ENCODE results near the gene FBF1.

- TF ChIP-seq CTCF (IDR thresholded peaks at IDR 0.05; ENCODE audit: low read depth, low read length, poor library complexity, severe bottlenecking) (no peak), EZH2phosphoT487 (IDR thresholded peaks at IDR 0.05; ENCODE audit: borderline replicate concordance, low read length) (no peak)
Observed at GRCh38 chr17:75914643-75915267, 26.1 kb downstream of the FBF1 start.
